Effector memory CD8-positive, alpha-beta T cell (primary cell): ENCODE data around the gene CDK5RAP3.

Source experiments
- ATAC-seq: fragments of 150-1000 bp; cut with Tn5 transposase; replicated peaks from 2 replicates; pipeline ENCODE4 v1.10.0; 2021; ENCODE audit warnings: mild to moderate bottlenecking, moderate library complexity
- DNase-seq, 3 experiments: peaks; one replicate each; pipeline ENCODE4 v3.0.0; 2021
- H3K27ac Mint-ChIP-seq, 2 donors: one replicate each; pipeline ENCODE4 v1.8.0; 2022; ENCODE audit warnings: mild to moderate bottlenecking in 2 of 2, mixed read lengths in 2 of 2, moderate library complexity in 2 of 2
- H3K27me3 Mint-ChIP-seq, 2 donors: one replicate each; pipeline ENCODE4 v1.8.0; 2022; ENCODE audit warnings: mixed read lengths in 2 of 2
- H3K36me3 Mint-ChIP-seq: one replicate; pipeline ENCODE4 v1.8.0; 2022; ENCODE audit warnings: mild to moderate bottlenecking, moderate library complexity, mixed read lengths; ENCODE audit not compliant: insufficient read depth
- H3K4me1 Mint-ChIP-seq, 2 donors: one replicate each; pipeline ENCODE4 v1.8.0; 2022; ENCODE audit warnings: low read depth in 2 of 2, mixed read lengths in 2 of 2
- H3K4me3 Mint-ChIP-seq, 2 donors: one replicate each; pipeline ENCODE4 v1.8.0; 2022; ENCODE audit warnings: mild to moderate bottlenecking in 2 of 2, mixed read lengths in 2 of 2, moderate library complexity in 2 of 2
- H3K9me3 Mint-ChIP-seq, 2 donors: one replicate each; pipeline ENCODE4 v1.8.0; 2022; ENCODE audit warnings: mixed read lengths in 2 of 2

Gene CDK5RAP3

GRCh38 chr17:47941246-47942095 is 29.4 kb upstream of the CDK5RAP3 start, which contains the start of gene PNPO:
PNPO (plus strand) TSS chr17:47941571; CDS start chr17:47941676, 105 bp downstream.
- Mint-ChIP-seq H3K4me1 (peaks cover 32 to 35% of the 10 kb centered on the region in 2 donors), H3K36me3 (peaks cover 11% of the 10 kb centered on the region), H3K27me3 (no peaks in the 10 kb centered on the region), H3K4me3 (peak within 1 kb of the TSS; percentile 77 to 84), H3K27ac (peak within 1 kb of the TSS; percentile 86 to 95), H3K9me3 (peaks cover 0 to 2% of the 10 kb centered on the region in 2 donors)
- DNase-seq, result peak; percentile 89 to 91 (median 91)
- peak; percentile 95 for ATAC-seq

GRCh38 chr17:47942096-47942510 is 28.8 kb upstream of the CDK5RAP3 start:
- peaks cover 36 to 39% of the 10 kb centered on the region in 2 donors for H3K4me1 Mint-ChIP-seq
- peak overlapping the region; percentile 77 to 84 for H3K4me3 Mint-ChIP-seq
- H3K27ac Mint-ChIP-seq, result peak overlapping the region; percentile 86 to 95
- peaks cover 11% of the 10 kb centered on the region for H3K36me3 Mint-ChIP-seq
- ATAC-seq (no peak), DNase-seq (no peak)
- no peaks in the 10 kb centered on the region for H3K27me3 Mint-ChIP-seq
- H3K9me3 Mint-ChIP-seq, result peaks cover 0 to 2% of the 10 kb centered on the region in 2 donors

DNA sequence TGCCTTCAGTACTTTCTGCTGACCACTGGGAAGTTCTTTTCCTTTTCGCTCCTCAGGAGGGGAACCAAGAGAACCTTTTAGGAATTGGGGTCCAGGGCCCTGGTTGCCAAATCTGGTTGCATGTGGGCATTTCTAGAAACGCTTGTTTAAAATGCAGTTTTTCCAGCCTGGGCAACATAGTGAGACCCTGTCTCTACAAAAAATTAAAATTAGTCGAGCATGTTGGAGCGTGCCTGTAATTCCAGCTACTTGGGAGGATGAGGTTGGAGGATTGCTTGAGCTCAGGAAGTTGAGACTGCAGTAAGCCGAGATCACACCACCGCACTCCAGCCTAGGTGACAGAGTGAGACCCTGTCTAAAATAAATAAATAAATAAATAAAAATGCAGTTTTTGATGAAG is 28.3 kb upstream of the CDK5RAP3 start:
- ATAC-seq (no peak), DNase-seq (no peak)
- Mint-ChIP-seq H3K4me3 (peak overlapping the region; percentile 77 to 84), H3K27me3 (no peaks in the 10 kb centered on the region), H3K36me3 (peaks cover 11% of the 10 kb centered on the region), H3K4me1 (peaks cover 36 to 43% of the 10 kb centered on the region in 2 donors), H3K27ac (peak overlapping the region in 1 of 2 donors; percentile 86), H3K9me3 (peaks cover 0 to 2% of the 10 kb centered on the region in 2 donors)

GRCh38 chr17:47945080-47945479 is 25.8 kb upstream of the CDK5RAP3 start:
- ATAC-seq, result no peak
- Mint-ChIP-seq H3K27ac (peak overlapping the region; percentile 84 to 85), H3K4me1 (peaks cover 48 to 55% of the 10 kb centered on the region in 2 donors), H3K27me3 (no peaks in the 10 kb centered on the region), H3K4me3 (peak overlapping the region; percentile 55 to 65), H3K36me3 (peaks cover 14% of the 10 kb centered on the region), H3K9me3 (peaks cover 0 to 2% of the 10 kb centered on the region in 2 donors)
- DNase-seq, result no peak

- peak overlapping the region; percentile 84 to 85 for H3K27ac Mint-ChIP-seq
- H3K4me1 Mint-ChIP-seq, result peaks cover 45 to 53% of the 10 kb centered on the region in 2 donors
- peak overlapping the region; percentile 55 to 65 for H3K4me3 Mint-ChIP-seq
- H3K27me3 Mint-ChIP-seq, result no peaks in the 10 kb centered on the region
- H3K36me3 Mint-ChIP-seq, result peaks cover 14% of the 10 kb centered on the region
- peaks cover 0 to 2% of the 10 kb centered on the region in 2 donors for H3K9me3 Mint-ChIP-seq
- no peak for DNase-seq
- ATAC-seq, result no peak
Measured at GRCh38 chr17:47945529-47946508, 25.1 kb upstream of the CDK5RAP3 start.

DNA sequence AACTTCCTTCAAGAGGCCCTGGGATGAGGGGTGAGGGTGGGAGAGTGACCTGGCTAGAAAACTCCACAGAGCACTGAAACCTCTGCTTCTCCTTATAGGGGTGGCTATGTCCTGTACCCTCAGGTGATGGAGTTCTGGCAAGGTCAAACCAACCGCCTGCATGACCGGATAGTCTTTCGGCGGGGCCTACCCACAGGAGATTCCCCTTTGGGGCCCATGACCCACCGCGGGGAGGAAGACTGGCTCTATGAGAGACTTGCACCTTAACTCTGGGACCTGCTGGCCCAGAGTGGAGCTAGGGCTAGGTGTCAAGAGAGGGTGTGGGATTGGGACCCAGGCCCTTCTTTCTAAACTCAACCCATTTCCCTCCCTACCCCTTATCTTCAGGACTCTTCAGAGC is 24.4 kb upstream of the CDK5RAP3 start:
- DNase-seq (no peak), ATAC-seq (no peak)
- Mint-ChIP-seq H3K9me3 (no peaks in the 10 kb centered on the region), H3K36me3 (peaks cover 10% of the 10 kb centered on the region), H3K27me3 (no peaks in the 10 kb centered on the region), H3K27ac (peak overlapping the region; percentile 82 to 87), H3K4me1 (peaks cover 41 to 46% of the 10 kb centered on the region in 2 donors), H3K4me3 (no peak overlapping the region)

DNA sequence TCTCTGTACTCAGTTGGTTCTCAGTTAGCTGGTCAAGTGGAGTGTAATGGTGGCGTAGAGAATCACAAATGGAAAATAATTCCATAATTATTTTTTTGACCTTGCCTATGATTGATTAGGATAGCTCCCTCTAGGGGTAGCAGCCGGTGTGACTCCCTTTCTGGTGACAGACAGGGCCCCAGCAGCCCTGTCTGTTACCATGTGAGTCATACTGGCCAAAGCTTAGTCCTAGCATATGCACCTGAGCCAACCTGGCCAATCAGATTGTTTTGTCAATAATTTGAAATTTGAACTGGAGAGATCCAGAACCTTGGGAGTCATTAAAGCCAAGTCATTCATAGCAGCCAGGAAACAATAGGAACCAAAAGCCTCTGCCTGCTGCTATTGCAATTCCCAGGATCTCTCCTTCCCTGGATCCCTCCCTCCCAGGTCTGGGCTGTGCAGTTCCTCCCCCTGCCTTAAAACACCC is 23.9 kb upstream of the CDK5RAP3 start:
- peaks cover 10% of the 10 kb centered on the region for H3K36me3 Mint-ChIP-seq
- no peaks in the 10 kb centered on the region for H3K9me3 Mint-ChIP-seq
- ATAC-seq, result peak; percentile 88
- H3K4me1 Mint-ChIP-seq, result peaks cover 38 to 42% of the 10 kb centered on the region in 2 donors
- peak; percentile 62 to 75 (median 63) for DNase-seq
- no peaks in the 10 kb centered on the region for H3K27me3 Mint-ChIP-seq
- H3K27ac Mint-ChIP-seq, result peak overlapping the region; percentile 82 to 87
- no peak overlapping the region for H3K4me3 Mint-ChIP-seq

DNA sequence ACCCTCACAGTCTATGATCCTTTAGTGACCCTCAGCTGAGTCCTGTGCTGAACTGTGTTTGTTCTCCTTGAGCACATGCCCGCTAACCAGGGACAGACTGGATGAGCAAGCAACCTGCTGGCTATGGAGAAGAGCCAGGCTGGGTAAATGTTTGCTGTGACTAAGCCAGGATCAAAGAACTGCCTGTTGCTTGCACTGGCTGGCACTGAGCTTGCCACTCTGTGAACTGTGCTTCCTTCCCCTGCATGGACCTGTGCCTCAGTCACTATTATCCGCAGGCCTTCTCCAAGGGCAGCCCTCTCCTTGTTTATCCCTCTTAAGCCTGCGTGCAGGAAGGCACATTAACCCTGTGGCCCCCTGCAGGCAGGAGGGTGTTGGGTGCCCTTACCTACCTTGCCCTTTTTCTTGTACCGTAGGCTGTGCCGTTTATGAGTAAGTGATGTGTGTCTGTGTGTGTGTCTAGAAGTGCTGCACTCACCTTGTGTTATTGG is 22.2 kb upstream of the CDK5RAP3 start:
- ATAC-seq (no peak), DNase-seq (no peak)
- Mint-ChIP-seq H3K4me3 (no peak overlapping the region), H3K36me3 (peaks cover 12% of the 10 kb centered on the region), H3K4me1 (peaks cover 32 to 34% of the 10 kb centered on the region in 2 donors), H3K27ac (peak overlapping the region in 1 of 2 donors; percentile 75), H3K27me3 (no peaks in the 10 kb centered on the region), H3K9me3 (no peaks in the 10 kb centered on the region)

DNA sequence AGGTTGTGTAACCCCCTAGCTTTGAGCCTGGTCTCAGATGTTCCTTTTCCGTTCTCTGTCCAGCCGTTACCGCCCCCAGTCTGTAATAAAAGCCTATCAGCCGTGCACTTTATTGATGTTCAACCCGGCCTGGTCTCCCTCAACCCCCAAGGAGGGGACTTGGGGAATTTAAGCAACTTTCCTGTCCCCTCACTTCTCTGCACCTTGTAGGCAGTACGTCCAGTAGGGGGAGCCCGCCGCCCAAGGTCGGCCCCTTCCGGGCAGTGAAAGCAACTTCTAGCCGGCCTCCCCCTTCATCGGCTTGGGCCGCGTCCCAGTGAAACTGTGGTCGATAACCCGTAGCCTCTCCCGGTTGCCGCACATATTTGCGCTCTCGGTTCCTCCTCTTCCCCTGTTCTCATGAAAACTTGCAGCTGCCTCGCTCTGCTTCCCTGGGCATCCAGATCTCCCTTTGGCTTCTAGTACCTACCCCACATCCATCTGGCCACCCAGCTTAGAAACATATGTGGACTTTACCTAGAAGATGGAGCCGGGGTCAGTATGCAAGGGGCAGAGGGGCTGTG is 21.6 kb upstream of the CDK5RAP3 start:
- ATAC-seq, result peak; percentile 67
- DNase-seq, result peak; percentile 69 to 76 (median 73)
- Mint-ChIP-seq H3K4me1 (peaks cover 30 to 33% of the 10 kb centered on the region in 2 donors), H3K27ac (peak overlapping the region; percentile 30 to 75), H3K4me3 (peak overlapping the region; percentile 59 to 71), H3K36me3 (peaks cover 12% of the 10 kb centered on the region), H3K9me3 (no peaks in the 10 kb centered on the region), H3K27me3 (no peaks in the 10 kb centered on the region)

DNA sequence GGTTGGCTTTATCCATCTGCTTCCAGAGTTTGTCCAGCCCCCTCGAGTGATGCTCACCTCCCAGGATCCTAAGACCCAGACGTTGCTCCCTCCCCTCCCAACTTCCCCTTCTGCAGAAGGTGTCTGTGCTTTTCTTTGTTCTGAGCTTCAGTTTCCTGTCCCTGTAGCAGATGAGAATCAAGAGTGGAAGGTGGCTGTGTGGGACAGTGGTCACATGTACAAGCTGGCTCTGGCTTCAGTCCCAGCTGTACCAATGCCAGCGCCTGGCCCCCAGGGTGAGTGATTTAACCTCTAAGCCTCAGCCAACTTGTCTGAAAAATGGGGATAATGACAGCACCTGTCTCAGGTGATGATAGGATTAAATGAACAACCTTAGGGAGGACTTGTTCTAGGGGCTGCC is 21.0 kb upstream of the CDK5RAP3 start:
- H3K4me3 Mint-ChIP-seq, result peak overlapping the region in 1 of 2 donors; percentile 71
- DNase-seq (no peak), ATAC-seq (no peak)
- peak overlapping the region in 1 of 2 donors; percentile 75 for H3K27ac Mint-ChIP-seq
- peaks cover 23 to 26% of the 10 kb centered on the region in 2 donors for H3K4me1 Mint-ChIP-seq
- H3K36me3 Mint-ChIP-seq, result peaks cover 12% of the 10 kb centered on the region
- no peaks in the 10 kb centered on the region for H3K27me3 Mint-ChIP-seq
- H3K9me3 Mint-ChIP-seq, result no peaks in the 10 kb centered on the region

- Mint-ChIP-seq H3K27me3 (no peaks in the 10 kb centered on the region), H3K36me3 (peaks cover 9% of the 10 kb centered on the region), H3K4me3 (no peak overlapping the region), H3K27ac (no peak overlapping the region), H3K4me1 (peaks cover 18 to 21% of the 10 kb centered on the region in 2 donors), H3K9me3 (no peaks in the 10 kb centered on the region)
- DNase-seq (no peak), ATAC-seq (no peak)
Measured at GRCh38 chr17:47950448-47950847, 20.5 kb upstream of the CDK5RAP3 start.

GRCh38 chr17:47952171-47953021 is 18.5 kb upstream of the CDK5RAP3 start:
- Mint-ChIP-seq H3K4me1 (peaks cover 12 to 13% of the 10 kb centered on the region in 2 donors), H3K27me3 (no peaks in the 10 kb centered on the region), H3K4me3 (no peak overlapping the region), H3K9me3 (no peaks in the 10 kb centered on the region), H3K27ac (no peak overlapping the region), H3K36me3 (peaks cover 5% of the 10 kb centered on the region)
- ATAC-seq (no peak), DNase-seq (no peak)
